H9 (cell line): ENCODE measurements around the gene EFS. TPM values are rescaled to one million over a fixed set of nuclear protein-coding genes. Genes with fewer than 3 reads are reported as not detected.

ENCODE experiments used
- DNase-seq: peaks from one replicate; pipeline ENCODE4 v3.0.0-alpha.2; 2017
- H2AFZ ChIP-seq: one replicate; pipeline ENCODE4 v1.6.1; 2013; ENCODE audit warnings: mild to moderate bottlenecking, low read length, control low read depth, moderate library complexity
- H2AK5ac ChIP-seq: 2 replicates; pipeline ENCODE4 v1.6.1; 2013; ENCODE audit warnings: low read length, control low read depth, mixed read lengths; ENCODE audit not compliant: insufficient read length
- H2BK120ac ChIP-seq: one replicate; pipeline ENCODE4 v1.6.1; 2013; ENCODE audit warnings: low read depth, mild to moderate bottlenecking, low read length, control low read depth, inconsistent platforms; ENCODE audit not compliant: poor library complexity, severe bottlenecking
- H2BK12ac ChIP-seq: 2 replicates; pipeline ENCODE4 v1.6.1; 2013; ENCODE audit warnings: low read length, control low read depth, mixed read lengths, low read depth; ENCODE audit not compliant: insufficient read length
- H2BK15ac ChIP-seq: 2 replicates; pipeline ENCODE4 v1.6.1; 2013; ENCODE audit warnings: low read depth, low read length, control low read depth
- H2BK20ac ChIP-seq: one replicate; pipeline ENCODE4 v1.6.1; 2013; ENCODE audit warnings: low read depth, mild to moderate bottlenecking, low read length, control low read depth, inconsistent platforms; ENCODE audit not compliant: poor library complexity, severe bottlenecking
- H2BK5ac ChIP-seq: 2 replicates; pipeline ENCODE4 v1.6.1; 2013; ENCODE audit warnings: low read length, control low read depth, mixed read lengths; ENCODE audit not compliant: insufficient read length
- H3K14ac ChIP-seq: 2 replicates; pipeline ENCODE4 v1.6.1; 2013; ENCODE audit warnings: low read length, control low read depth; ENCODE audit not compliant: insufficient read depth
- H3K18ac ChIP-seq: 2 replicates; pipeline ENCODE4 v1.6.1; 2013; ENCODE audit warnings: low read depth, mild to moderate bottlenecking, mixed read lengths, low read length, control low read depth; ENCODE audit not compliant: insufficient read length
- H3K23ac ChIP-seq: 2 replicates; pipeline ENCODE4 v1.6.1; 2013; ENCODE audit warnings: low read length, control low read depth, mixed read lengths, low read depth; ENCODE audit not compliant: insufficient read length
- H3K23me2 ChIP-seq: 2 replicates; pipeline ENCODE4 v1.6.1; 2013; ENCODE audit warnings: low read depth, mild to moderate bottlenecking, mixed read lengths, low read length, control low read depth; ENCODE audit not compliant: insufficient read length, poor library complexity, severe bottlenecking
- H3K27ac ChIP-seq: 2 replicates; pipeline ENCODE4 v1.5.1; 2013; ENCODE audit warnings: low read length, control low read depth, mixed read lengths, low read depth; ENCODE audit not compliant: insufficient read length
- H3K27me3 ChIP-seq: 2 replicates; pipeline ENCODE4 v1.6.1; 2013; ENCODE audit warnings: low read length, control low read depth, inconsistent platforms; ENCODE audit not compliant: insufficient read depth
- H3K4ac ChIP-seq: 2 replicates; pipeline ENCODE4 v1.6.1; 2013; ENCODE audit warnings: low read depth, mild to moderate bottlenecking, control low read depth, inconsistent platforms, low read length, moderate library complexity
- H3K4me1 ChIP-seq: 2 replicates; pipeline ENCODE4 v1.6.1; 2013; ENCODE audit warnings: low read length, control low read depth, inconsistent platforms; ENCODE audit not compliant: insufficient read depth
- H3K4me2 ChIP-seq: 2 replicates; pipeline ENCODE4 v1.6.1; 2013; ENCODE audit warnings: low read length, control low read depth, mixed read lengths; ENCODE audit not compliant: insufficient read length, insufficient read depth
- H3K56ac ChIP-seq: 2 replicates; pipeline ENCODE4 v1.6.1; 2013; ENCODE audit warnings: low read depth, mild to moderate bottlenecking, mixed read lengths, low read length, control low read depth; ENCODE audit not compliant: insufficient read length
- H3K79me1 ChIP-seq: 2 replicates; pipeline ENCODE4 v1.6.1; 2013; ENCODE audit warnings: low read depth, mild to moderate bottlenecking, moderate library complexity, low read length, control low read depth, inconsistent platforms; ENCODE audit not compliant: insufficient read depth, poor library complexity, severe bottlenecking
- H3K79me2 ChIP-seq: 2 replicates; pipeline ENCODE4 v1.6.1; 2013; ENCODE audit warnings: low read length, control low read depth, inconsistent platforms; ENCODE audit not compliant: insufficient read depth
- H3K9ac ChIP-seq: 2 replicates; pipeline ENCODE4 v1.6.1; 2013; ENCODE audit warnings: low read length, control low read depth, mixed read lengths; ENCODE audit not compliant: insufficient read length; ENCODE audit errors: extremely low read depth
- H3K9me3 ChIP-seq: one replicate; pipeline ENCODE4 v1.6.1; 2013; ENCODE audit warnings: low read depth, low read length, inconsistent platforms; ENCODE audit not compliant: control insufficient read depth
- H3T11ph ChIP-seq: one replicate; pipeline ENCODE4 v1.6.1; 2013; ENCODE audit warnings: mild to moderate bottlenecking, low read length, control low read depth, inconsistent platforms
- H4K20me1 ChIP-seq: one replicate; pipeline ENCODE4 v1.6.1; 2013; ENCODE audit not compliant: control insufficient read depth, insufficient read length, insufficient read depth
- H4K5ac ChIP-seq: 2 replicates; pipeline ENCODE4 v1.6.1; 2013; ENCODE audit warnings: low read depth, mild to moderate bottlenecking, mixed read lengths, low read length, control low read depth; ENCODE audit not compliant: insufficient read length
- H4K8ac ChIP-seq: replicated peaks from 2 replicates; pipeline ENCODE4 v1.6.1; 2013; ENCODE audit warnings: low read length, control low read depth, mixed read lengths, low read depth; ENCODE audit not compliant: insufficient read length
- H4K91ac ChIP-seq: 2 replicates; pipeline ENCODE4 v1.6.1; 2013; ENCODE audit warnings: low read depth, mild to moderate bottlenecking, moderate library complexity, mixed read lengths, low read length, control low read depth; ENCODE audit not compliant: insufficient read length
- H3K27ac Mint-ChIP-seq, 3 experiments: 2 replicates in 2 of 3; 3 replicates in 1 of 3; pipeline ENCODE4 v1.8.0; 2020 to 2021; ENCODE audit warnings: mixed read lengths in 3 of 3, mild to moderate bottlenecking in 1 of 3, moderate library complexity in 1 of 3
- H3K27me3 Mint-ChIP-seq: 2 replicates; pipeline ENCODE4 v1.8.0; 2021; ENCODE audit warnings: low read depth, mild to moderate bottlenecking, moderate library complexity, mixed read lengths
- H3K36me3 Mint-ChIP-seq, 3 experiments: 2 replicates in 2 of 3; 3 replicates in 1 of 3; pipeline ENCODE4 v1.8.0; 2020 to 2021; ENCODE audit warnings: low read depth in 3 of 3, mixed read lengths in 3 of 3; ENCODE audit not compliant: insufficient read depth in 1 of 3
- H3K4me1 Mint-ChIP-seq, 2 experiments: 2 replicates each; pipeline ENCODE4 v1.8.0; 2020; ENCODE audit warnings: mixed read lengths in 2 of 2
- H3K4me3 Mint-ChIP-seq, 2 experiments: 2 replicates in 1 of 2; 3 replicates in 1 of 2; pipeline ENCODE4 v1.8.0; 2020 to 2021; ENCODE audit warnings: mild to moderate bottlenecking in 2 of 2, mixed read lengths in 2 of 2, moderate library complexity in 1 of 2
- H3K9me3 Mint-ChIP-seq, 2 experiments: 2 replicates in 1 of 2; 3 replicates in 1 of 2; pipeline ENCODE4 v1.8.0; 2020; ENCODE audit warnings: mild to moderate bottlenecking in 2 of 2, mixed read lengths in 2 of 2, moderate library complexity in 1 of 2
- CTCF ChIP-seq: fragments of 200-600 bp; sonication (generic); conservative IDR thresholded peaks from 3 replicates; pipeline ENCODE4 v1.8.0; 2021; ENCODE audit warnings: antibody characterized with exemption, mild to moderate bottlenecking
- WGBS: extraction: QIAGEN DNeasy Blood & Tissue Kit; methylation state at CpG from one replicate; pipeline ENCODE4 v1.1.7; 2013; ENCODE audit warnings: missing lambda C conversion rate, low lambda C conversion rate, mixed read lengths; ENCODE audit not compliant: insufficient read length; ENCODE audit errors: extremely low coverage; 5-methylcytosine and 5-hydroxymethylcytosine counted together
- total RNA-seq: library from RNA; stranded (reverse); gene quantifications from 2 replicates; pipeline ENCODE4 v1.2.1, GENCODE V29; 2021

EFS gene
- total RNA-seq, 1 experiment from 2014 or later, result 32.1 TPM

- H3K27ac ChIP-seq, result no peak overlapping the region
- no peak overlapping the region for H2BK120ac ChIP-seq
- no peaks in the 10 kb centered on the region for H3K4me1 ChIP-seq
- no peak overlapping the region for H3K9ac ChIP-seq
- no peaks in the 10 kb centered on the region; the same call in 1 of the 2 replicates for H3K27me3 ChIP-seq
- no peak overlapping the region for H2AFZ ChIP-seq
- no CpG with 5 or more reads among the region's 16 CpGs for WGBS
- DNase-seq, result no peak
- no peaks in the 10 kb centered on the region for H4K20me1 ChIP-seq
- no peak overlapping the region for H3T11ph ChIP-seq
- no peaks in the 10 kb centered on the region for H3K79me1 ChIP-seq
- H3K4ac ChIP-seq, result no peak overlapping the region
- peak; percentile 2; the same call in 1 of the 3 replicates for TF ChIP-seq CTCF
- no peak overlapping the region for H4K8ac ChIP-seq
- no peak overlapping the region for H2BK5ac ChIP-seq
- Mint-ChIP-seq H3K27me3 (peaks cover 69% of the 10 kb centered on the region), H3K4me1 (peaks cover 9 to 22% of the 10 kb centered on the region in 2 experiments), H3K4me3 (no peak overlapping the region), H3K27ac (no peak overlapping the region), H3K9me3 (no peaks in the 10 kb centered on the region), H3K36me3 (no peaks in the 10 kb centered on the region; a peak in 1 of 7 replicates)
- no peak overlapping the region for H4K91ac ChIP-seq
- H3K23me2 ChIP-seq, result no peaks in the 10 kb centered on the region
- H3K56ac ChIP-seq, result no peak overlapping the region
- no peak overlapping the region for H3K23ac ChIP-seq
- H4K5ac ChIP-seq, result no peak overlapping the region
- no peaks in the 10 kb centered on the region for H3K9me3 ChIP-seq
- H2BK15ac ChIP-seq, result no peak overlapping the region
- no peak overlapping the region for H3K4me2 ChIP-seq
- no peak overlapping the region for H2BK12ac ChIP-seq
- H2BK20ac ChIP-seq, result no peak overlapping the region
- no peaks in the 10 kb centered on the region for H3K79me2 ChIP-seq
- H3K14ac ChIP-seq, result no peak overlapping the region
- no peak overlapping the region for H2AK5ac ChIP-seq
- H3K18ac ChIP-seq, result no peak overlapping the region
Observed at GRCh38 chr14:23380197-23380914, 15.4 kb upstream of the EFS start.
